SIG-M5 treated with dmso at 0.1 percent for 504 hours (cell line): Measurements from ENCODE around the gene CADPS.

Experiments used
- DNase-seq: peaks from one replicate; lab custom pipeline; 2025; ENCODE audit not compliant: unreplicated experiment; lab: John Stamatoyannopoulos, UW

CADPS gene

DNA sequence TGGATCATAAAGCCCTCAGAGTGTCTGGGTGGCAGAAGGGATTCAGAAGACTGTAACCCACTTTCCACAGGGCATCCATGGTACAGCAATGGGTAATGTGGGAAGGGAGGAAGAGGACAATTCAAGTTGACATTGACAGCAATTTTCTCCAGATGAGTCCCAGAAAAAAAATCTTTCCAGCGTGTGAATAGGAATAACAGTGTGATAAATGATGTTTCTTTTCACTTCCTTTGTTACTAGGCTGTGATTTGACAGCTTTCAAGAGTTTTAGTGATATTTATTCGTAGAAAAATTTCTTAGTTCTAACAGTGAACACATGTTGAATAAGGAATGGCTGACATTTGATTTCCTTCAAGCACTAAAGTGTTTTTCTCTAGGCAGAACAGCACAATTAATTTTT lies 186.4 kb downstream of the CADPS start:
- DNase-seq = no peak

DNA sequence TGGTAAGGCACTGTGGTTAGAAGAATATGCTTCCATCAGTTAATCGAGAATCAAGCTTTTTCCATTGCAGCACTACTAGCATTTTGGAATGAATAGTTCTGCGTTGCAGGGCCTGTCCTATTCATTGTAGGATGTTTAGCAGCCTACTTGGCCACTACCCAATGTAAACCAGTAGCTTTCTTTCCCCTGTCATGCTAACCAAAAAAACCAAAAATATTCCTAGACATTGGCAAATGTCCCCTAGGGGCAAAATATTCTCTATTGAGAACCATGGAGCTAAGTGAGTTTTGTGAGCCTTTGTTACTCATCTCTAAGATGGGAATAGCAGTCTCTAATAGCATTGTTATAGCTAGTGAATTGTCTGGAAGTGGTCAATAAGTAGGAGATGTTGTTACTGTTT lies 187.2 kb downstream of the CADPS start:
- no peak for DNase-seq

- DNase-seq = peak; percentile 71
Observed at GRCh38 chr3:62686503-62687294, 188.5 kb downstream of the CADPS start.

GRCh38 chr3:62682826-62683225 lies 192.4 kb downstream of the CADPS start:
- DNase-seq = no peak

- no peak for DNase-seq
Observed at GRCh38 chr3:62679988-62680387, 195.2 kb downstream of the CADPS start.

GRCh38 chr3:62678841-62679240 lies 196.4 kb downstream of the CADPS start:
- no peak for DNase-seq

GRCh38 chr3:62677926-62678325 lies 197.3 kb downstream of the CADPS start:
- DNase-seq = no peak

DNA sequence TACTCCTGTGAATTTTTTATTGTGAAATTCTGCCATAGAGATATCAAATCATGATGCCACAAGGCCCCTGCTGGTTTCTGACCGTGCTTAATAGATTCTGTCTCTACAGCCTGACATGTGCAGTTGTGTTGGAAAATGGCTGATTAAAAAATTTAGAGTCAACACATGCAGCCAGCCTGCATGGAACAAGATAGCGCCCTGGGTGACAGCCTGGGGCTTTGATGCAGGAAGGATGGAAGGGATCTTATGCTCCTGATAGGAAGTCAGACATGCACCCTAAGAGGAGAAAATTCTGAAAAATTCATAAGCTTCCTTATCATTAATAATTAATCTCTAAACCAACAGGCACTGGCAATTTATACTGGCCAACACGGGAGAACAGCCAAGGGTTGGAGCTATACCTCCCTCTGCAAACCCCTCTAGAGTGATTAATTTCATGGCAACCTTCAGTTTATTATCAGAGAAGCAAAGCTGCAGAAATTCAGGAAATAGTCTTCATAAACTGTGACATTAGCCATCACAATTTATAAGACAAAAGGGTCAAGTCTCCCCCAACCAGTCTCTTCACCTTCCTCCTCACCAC lies 198.4 kb downstream of the CADPS start:
- no peak for DNase-seq

DNA sequence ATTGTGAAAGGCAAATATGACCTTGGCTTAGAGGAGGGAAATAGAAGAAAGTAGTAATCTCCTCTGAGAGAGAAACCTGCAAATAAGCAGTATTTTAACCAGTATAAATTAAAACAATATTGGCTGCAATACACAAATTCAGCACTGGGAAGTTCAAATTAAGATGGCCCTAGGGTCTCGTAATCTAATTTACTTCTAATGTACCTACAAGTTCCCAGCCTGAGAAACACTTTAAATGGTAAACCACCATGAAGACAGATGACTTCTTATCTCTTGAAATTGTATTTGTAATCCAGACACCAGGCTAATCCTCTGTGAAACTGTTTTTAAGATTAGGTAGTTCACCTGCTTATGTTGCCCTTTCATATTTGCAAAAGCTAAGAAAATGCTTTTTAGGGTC lies 199.7 kb downstream of the CADPS start:
- no peak for DNase-seq

GRCh38 chr3:62672988-62673313 lies 202.3 kb downstream of the CADPS start:
- DNase-seq = no peak

DNA sequence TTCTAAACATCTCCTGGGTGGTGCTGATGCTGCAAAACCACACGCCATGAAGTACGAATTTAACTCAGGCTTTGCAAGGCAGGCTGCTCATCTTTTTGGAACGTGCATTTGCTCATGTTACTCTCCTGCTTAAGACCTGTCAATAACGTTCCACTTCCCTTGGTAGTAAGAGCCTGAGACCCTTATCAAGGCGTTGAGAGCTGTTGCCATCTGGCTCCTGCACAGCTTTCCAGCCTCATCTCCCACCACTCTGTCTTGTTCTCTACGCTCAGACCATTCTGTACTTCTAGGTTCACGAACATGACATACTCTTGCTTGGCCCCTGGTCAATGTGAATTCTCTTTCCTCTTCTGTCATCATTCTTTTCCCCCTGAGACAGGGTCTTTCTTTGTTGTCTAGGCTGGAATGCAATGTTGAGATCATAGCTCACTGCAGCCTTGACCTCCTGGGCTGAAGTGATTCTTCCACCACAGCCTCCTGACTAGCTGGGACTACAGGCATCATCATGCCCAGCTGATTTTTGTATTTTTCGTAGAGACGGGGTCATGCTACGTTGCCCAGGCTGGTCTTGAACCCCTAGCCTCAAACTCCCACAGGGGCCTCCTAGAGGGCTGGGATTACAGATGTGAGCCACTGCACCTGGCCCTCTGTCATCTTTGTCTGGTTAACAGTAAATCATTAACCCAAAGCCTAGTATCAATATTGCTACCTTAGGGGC lies 202.8 kb downstream of the CADPS start:
- no peak for DNase-seq

GRCh38 chr3:62670351-62670750 lies 204.9 kb downstream of the CADPS start:
- no peak for DNase-seq

- DNase-seq = no peak
Observed at GRCh38 chr3:62669161-62669560, 206.1 kb downstream of the CADPS start.

- DNase-seq = peak; percentile 15
Observed at GRCh38 chr3:62667714-62668113, 207.5 kb downstream of the CADPS start.

DNA sequence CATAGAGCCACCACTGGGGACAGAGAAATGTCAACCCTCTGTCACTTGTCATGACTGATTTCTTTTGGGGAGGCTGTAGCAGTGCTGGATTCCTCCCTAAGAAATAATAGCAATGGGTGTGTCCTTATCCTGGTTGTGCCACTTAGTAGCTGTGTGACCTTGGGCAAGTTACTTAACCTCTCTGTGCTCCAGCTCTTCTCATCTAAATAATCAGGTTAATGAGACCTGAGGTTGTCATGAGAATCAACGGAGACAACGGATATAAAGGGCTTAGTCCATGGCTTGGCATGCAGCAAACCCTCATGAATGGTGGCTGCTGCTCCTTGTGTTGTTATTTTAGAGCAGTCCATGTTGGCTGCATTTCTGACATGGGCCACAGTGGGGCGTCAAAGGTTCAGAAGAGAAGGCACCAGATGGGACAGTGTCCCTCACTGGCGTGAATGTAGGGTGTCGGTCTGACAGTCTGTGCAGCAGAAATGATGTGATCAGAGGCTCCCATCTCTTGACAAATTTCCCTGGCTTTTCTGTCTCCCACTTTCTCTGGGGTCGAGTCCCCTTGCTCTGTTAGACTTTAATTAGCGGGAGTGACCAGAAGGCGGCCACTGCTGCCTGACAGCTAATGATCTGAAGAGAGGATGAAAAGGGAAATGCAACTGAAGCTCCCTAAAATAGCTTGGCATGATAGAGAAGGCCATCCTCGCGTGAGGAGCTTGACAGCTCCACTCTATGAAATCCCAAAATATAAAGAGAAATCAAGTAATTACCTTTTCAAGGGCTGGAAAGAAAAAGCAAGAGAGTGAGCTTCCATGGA lies 209.4 kb downstream of the CADPS start:
- peak; percentile 76 for DNase-seq

GRCh38 chr3:62662677-62663076 lies 212.5 kb downstream of the CADPS start:
- DNase-seq = no peak

GRCh38 chr3:62659660-62660059 lies 215.6 kb downstream of the CADPS start:
- peak; percentile 23 for DNase-seq

GRCh38 chr3:62655691-62656063 lies 219.5 kb downstream of the CADPS start:
- DNase-seq = no peak

DNA sequence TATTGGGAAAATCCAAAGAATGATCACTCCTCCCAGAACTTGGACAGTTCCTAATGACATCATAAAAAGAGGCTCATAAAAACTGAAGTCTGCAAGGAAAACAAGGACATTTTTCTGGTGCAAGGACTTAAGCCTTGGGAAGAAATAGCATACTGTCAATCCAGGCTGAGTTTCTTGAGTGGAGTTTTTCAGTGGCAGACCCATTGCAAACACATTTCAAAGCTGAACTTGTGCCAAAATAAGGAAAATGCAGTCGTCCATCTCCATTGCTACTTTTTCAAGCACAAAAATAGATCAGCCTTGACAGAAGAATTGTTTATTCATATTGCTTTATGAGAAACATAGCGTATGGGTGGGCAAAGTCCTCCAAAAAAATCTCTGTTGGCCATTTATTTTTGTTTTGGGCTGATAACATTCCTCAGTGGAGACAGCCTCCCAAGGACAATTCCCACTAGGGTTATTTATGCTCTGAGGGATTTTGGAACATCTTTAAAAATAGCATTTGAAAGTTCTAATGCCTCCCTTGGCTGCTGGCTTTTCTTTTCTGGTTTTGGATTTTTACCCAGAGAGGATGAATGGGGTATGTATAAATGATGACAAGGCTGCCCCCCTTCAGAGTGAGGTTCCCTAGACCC lies 220.0 kb downstream of the CADPS start:
- DNase-seq = no peak

GRCh38 chr3:62653796-62654195 lies 221.4 kb downstream of the CADPS start:
- no peak for DNase-seq

GRCh38 chr3:62647711-62648110 lies 227.5 kb downstream of the CADPS start:
- no peak for DNase-seq
